MG63 (cell line): Measurements from ENCODE around the gene AMOTL1. TPM values are rescaled to one million over a fixed set of nuclear protein-coding genes. Genes with fewer than 3 reads are reported as not detected.

ENCODE experiments used
- DNase-seq: peaks from one replicate; pipeline ENCODE4 v3.0.0-alpha.2; 2020
- H3K27me3 ChIP-seq: fragments of 250-450 bp; sonication (Bioruptor Pico); 2 replicates; pipeline ENCODE4 v1.5.1; 2020; ENCODE audit warnings: mild to moderate bottlenecking, moderate library complexity
- H3K36me3 ChIP-seq: fragments of 250-450 bp; sonication (Bioruptor Pico); 2 replicates; pipeline ENCODE4 v1.5.1; 2020; ENCODE audit warnings: mild to moderate bottlenecking, moderate library complexity
- H3K4me3 ChIP-seq: fragments of 250-450 bp; sonication (Bioruptor Pico); 2 replicates; pipeline ENCODE4 v1.5.1; 2020; ENCODE audit warnings: mild to moderate bottlenecking, moderate library complexity
- H3K9me3 ChIP-seq: fragments of 250-450 bp; sonication (Bioruptor Pico); 2 replicates; pipeline ENCODE4 v1.5.1; 2020; ENCODE audit warnings: mild to moderate bottlenecking, moderate library complexity
- total RNA-seq: library from RNA; depleted of rRNA; stranded (reverse); fragments of >200 nt; shearing (Covaris generic); gene quantifications from 2 replicates; pipeline ENCODE4 v1.2.3, GENCODE V29; 2014; ENCODE audit warnings: low replicate concordance; rRNA removed

AMOTL1 gene
- total RNA-seq = 15.1 TPM in 2 replicates

GRCh38 chr11:94767701-94768601, at the start of gene AMOTL1:
Gene AMOTL1, plus strand, starts transcription at chr11:94768356. Its CDS starts 156 bp downstream, at chr11:94768512.
- peak within 1 kb of the TSS; percentile 90 for H3K4me3 ChIP-seq
- H3K27me3 ChIP-seq = no peaks in the 10 kb centered on the region
- H3K9me3 ChIP-seq = no peaks in the 10 kb centered on the region; the same call in 1 of the 2 replicates
- peak; percentile 94 for DNase-seq
- H3K36me3 ChIP-seq = no peaks in the 10 kb centered on the region; the same call in 1 of the 2 replicates

DNA sequence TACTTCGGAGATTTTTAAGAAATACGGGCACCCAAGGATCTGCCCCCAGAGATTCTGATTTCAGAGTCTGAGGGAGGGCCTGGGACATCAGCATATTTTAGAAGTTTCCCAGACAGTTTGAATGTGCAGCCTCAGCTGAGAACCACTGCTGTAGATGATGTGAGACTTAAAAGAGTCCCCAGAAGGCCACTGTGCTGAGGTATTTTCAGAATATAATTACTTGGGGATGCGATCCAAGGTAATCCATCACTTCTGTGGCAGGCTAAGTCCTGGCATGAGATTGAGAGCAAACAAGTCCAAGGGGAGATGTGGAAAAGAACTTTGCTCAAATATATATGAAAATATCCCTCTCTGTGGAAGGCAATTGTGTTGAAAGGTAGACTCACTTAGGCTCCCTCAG, 48.3 kb upstream of the AMOTL1 start:
- H3K4me3 ChIP-seq = no peak overlapping the region
- H3K36me3 ChIP-seq = no peaks in the 10 kb centered on the region
- H3K9me3 ChIP-seq = no peaks in the 10 kb centered on the region
- no peaks in the 10 kb centered on the region for H3K27me3 ChIP-seq
- DNase-seq = no peak

- Histone ChIP-seq H3K4me3 (no peak overlapping the region), H3K27me3 (no peaks in the 10 kb centered on the region), H3K9me3 (no peaks in the 10 kb centered on the region), H3K36me3 (no peaks in the 10 kb centered on the region)
- no peak for DNase-seq
Observed at GRCh38 chr11:94721565-94722292, 46.4 kb upstream of the AMOTL1 start.

DNA sequence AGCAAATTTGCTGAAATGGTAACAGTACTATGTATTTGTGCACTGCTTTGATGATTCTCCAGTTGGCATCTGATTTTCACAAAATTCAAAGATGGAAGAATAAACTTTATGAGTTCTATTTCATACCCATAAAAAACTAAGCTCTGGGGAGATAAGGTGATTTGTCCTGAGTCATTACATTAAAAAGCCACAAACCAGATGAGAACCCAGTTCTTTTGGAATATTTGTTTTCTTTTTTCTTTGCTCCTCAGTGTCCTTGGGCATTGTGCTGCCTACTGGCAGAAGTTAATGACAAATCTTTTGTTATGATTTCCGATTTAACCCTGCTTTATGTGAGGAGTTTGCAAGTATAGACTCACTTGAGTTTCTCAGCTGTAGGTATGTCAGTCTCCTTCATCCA, 45.4 kb upstream of the AMOTL1 start:
- Histone ChIP-seq H3K4me3 (no peak overlapping the region), H3K9me3 (no peaks in the 10 kb centered on the region), H3K27me3 (no peaks in the 10 kb centered on the region), H3K36me3 (no peaks in the 10 kb centered on the region)
- no peak for DNase-seq

- Histone ChIP-seq H3K9me3 (no peaks in the 10 kb centered on the region), H3K27me3 (no peaks in the 10 kb centered on the region), H3K4me3 (no peak overlapping the region), H3K36me3 (no peaks in the 10 kb centered on the region)
- no peak for DNase-seq
Observed at GRCh38 chr11:94725097-94725496, 43.1 kb upstream of the AMOTL1 start.

GRCh38 chr11:94727819-94728218, 40.3 kb upstream of the AMOTL1 start:
- no peaks in the 10 kb centered on the region for H3K36me3 ChIP-seq
- no peaks in the 10 kb centered on the region for H3K27me3 ChIP-seq
- H3K4me3 ChIP-seq = no peak overlapping the region
- H3K9me3 ChIP-seq = no peaks in the 10 kb centered on the region
- no peak for DNase-seq

DNA sequence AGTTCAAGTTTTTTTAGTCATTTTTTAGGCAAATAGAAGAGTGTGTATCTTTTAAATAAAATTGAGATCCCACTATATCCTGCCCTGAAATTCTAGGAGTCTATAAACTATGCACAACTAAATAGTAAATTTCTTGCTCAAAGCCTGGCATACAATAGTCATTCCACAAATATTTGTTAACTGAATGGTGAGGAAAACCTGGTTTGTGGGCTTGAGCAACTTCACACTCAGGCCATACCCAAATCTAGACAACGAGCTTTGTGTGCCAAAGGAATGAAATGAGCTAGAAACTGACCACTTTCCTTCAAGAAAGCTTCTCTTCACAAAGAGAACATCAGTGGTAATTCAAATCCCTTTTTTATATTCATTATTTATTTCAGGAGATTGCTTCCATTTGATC, 39.6 kb upstream of the AMOTL1 start:
- Histone ChIP-seq H3K9me3 (no peaks in the 10 kb centered on the region), H3K27me3 (no peaks in the 10 kb centered on the region), H3K4me3 (no peak overlapping the region), H3K36me3 (no peaks in the 10 kb centered on the region)
- no peak for DNase-seq

- DNase-seq = no peak
- H3K36me3 ChIP-seq = no peaks in the 10 kb centered on the region
- H3K27me3 ChIP-seq = no peaks in the 10 kb centered on the region
- H3K4me3 ChIP-seq = no peak overlapping the region
- H3K9me3 ChIP-seq = no peaks in the 10 kb centered on the region
Observed at GRCh38 chr11:94728966-94729751, 39.0 kb upstream of the AMOTL1 start.

DNA sequence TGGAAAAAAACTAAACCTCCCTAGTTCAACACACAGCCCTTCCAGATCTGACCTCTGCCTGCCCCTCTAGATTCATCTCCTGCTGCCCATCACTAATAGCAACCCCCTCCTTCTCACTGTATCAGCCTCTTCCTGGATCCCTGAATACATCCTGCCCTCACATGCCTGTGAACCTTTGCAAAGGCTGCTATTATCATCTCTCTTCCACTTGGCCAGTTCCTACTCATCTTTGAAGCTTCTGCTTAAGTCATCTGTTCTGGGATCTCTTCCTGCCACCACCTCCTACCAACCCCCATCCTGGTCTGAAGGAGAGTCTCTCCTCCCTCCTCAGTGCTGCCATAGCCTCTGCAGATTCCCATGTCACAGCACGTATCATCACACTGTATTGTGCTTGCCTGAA, 38.0 kb upstream of the AMOTL1 start:
- Histone ChIP-seq H3K4me3 (no peak overlapping the region), H3K27me3 (no peaks in the 10 kb centered on the region), H3K9me3 (no peaks in the 10 kb centered on the region), H3K36me3 (no peaks in the 10 kb centered on the region)
- DNase-seq = no peak

DNA sequence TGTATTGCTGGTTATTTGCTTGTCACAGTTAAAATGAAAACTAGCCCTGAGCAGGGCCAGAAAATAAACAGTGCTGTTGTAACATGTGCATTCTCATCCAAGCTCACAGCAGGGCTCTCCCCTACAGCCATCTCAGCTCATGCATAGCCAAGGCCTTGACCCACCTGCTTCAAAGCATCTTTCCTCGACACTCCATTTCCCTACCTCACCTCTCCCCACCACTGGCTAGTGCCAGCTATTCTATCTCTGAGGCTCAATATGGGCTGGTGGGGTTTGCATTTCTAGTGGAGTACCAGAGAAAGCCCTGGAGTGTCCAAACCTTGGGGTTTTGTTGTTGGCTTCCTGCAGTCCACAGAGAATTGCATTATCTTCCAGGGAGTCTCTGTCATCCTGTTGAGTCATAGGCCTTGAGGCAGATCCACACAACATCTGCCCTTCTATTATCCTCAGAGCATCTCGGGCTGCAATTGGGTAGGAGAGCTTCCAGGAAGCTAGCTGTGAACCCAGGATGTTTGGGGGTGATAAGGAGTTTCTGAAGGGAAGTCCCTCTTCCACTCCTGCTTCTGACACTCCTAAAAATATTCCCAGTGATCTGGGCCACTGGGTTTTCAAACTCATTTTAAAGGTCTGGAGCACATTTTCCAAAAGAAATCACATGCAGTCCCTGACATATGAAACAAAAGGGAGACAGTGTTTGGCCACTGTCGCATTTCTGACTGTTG, 36.1 kb upstream of the AMOTL1 start:
- DNase-seq = peak; percentile 81
- no peaks in the 10 kb centered on the region for H3K9me3 ChIP-seq
- no peaks in the 10 kb centered on the region for H3K36me3 ChIP-seq
- no peaks in the 10 kb centered on the region for H3K27me3 ChIP-seq
- H3K4me3 ChIP-seq = no peak overlapping the region

DNA sequence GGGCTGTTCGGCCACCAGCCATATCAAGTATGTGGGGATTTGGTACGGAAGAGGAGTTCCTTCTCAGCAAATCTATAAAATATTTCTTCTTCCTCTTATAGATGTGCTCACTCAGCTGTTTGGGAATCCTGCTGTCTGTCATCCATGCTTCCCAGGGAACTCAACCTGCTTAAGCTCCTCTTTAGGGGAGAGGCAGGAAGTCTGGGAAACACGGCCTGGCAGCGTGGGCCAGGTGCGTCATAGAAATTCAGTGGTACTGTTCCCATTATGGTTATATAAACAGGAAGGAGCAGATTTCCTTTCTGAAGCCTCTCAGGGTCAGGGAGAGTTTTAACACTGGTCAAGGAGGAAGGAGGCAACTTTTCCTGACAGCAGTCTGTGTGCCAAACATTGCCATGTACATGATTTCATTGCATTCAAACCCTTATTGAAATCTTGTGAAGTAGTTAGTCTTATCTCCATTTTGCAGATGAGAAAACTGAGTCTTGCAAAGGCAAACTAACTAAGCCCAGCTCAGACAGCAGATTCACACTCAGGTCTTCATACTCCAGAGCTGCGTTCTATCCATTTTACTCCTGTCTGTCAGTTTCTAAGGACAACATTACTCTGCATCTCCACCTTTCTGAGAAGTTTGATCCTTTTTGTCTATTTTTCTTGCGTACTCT, 35.4 kb upstream of the AMOTL1 start:
- no peak overlapping the region for H3K4me3 ChIP-seq
- DNase-seq = peak; percentile 92
- H3K9me3 ChIP-seq = no peaks in the 10 kb centered on the region
- no peaks in the 10 kb centered on the region for H3K36me3 ChIP-seq
- no peaks in the 10 kb centered on the region for H3K27me3 ChIP-seq

DNA sequence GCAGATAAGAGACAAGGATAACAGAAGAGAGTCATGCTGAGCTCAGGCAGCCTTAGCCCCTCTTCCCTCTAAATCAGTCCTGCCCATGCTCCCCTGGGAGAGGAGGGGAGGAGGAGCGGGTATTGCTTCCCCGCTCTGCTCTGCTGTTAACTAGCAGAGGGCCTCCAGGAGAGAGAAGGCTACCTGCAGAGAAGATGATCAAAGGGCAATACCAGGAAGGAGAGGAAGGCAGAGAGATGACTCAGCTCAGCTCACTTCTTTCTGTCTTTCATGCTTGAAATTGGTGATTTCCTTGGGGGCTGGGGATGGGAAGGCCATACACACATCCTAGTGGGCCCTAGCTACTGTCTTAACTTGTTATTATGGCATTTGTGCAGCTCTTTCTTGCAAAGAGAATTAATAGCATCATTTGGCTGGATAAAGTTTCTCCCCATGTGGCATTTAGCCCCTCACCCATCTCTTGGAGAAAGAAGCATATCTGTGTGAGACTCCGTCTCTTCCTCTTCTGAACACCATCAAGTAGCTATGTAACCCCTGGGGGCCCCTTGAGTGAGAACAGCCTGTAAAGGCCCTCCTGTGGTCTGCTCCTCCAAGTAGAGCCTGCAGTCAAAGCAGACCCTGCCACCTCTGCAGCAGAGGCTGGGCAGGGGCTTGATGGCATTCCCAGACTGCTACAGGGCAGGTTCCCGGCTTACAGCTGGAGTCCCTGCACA, 33.4 kb upstream of the AMOTL1 start:
- Histone ChIP-seq H3K4me3 (no peak overlapping the region), H3K36me3 (no peaks in the 10 kb centered on the region), H3K9me3 (no peaks in the 10 kb centered on the region), H3K27me3 (no peaks in the 10 kb centered on the region)
- DNase-seq = no peak

GRCh38 chr11:94735907-94736306, 32.2 kb upstream of the AMOTL1 start:
- Histone ChIP-seq H3K4me3 (no peak overlapping the region), H3K9me3 (no peaks in the 10 kb centered on the region), H3K36me3 (no peaks in the 10 kb centered on the region), H3K27me3 (no peaks in the 10 kb centered on the region)
- no peak for DNase-seq

- H3K9me3 ChIP-seq = no peaks in the 10 kb centered on the region
Observed at GRCh38 chr11:94737171-94737611, 31.0 kb upstream of the AMOTL1 start.

DNA sequence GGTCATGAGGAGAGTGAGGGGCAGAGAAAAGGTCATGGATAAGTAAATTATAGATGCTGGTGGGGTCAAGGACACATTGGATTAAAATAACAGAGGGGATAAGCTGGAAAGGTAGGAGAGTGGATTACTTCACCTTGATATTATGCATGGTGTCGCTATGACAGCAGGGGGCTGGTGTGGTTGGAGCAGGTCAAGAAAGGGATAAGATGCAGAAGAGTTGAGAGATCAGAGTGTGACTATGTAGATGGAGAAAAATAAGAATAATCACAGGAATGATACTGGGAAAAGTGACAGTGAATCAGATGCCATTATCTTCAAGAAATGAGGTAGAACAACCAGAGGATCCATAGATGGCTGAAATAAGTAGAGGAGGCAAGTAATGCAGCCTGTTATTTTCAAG, 29.4 kb upstream of the AMOTL1 start:
- H3K4me3 ChIP-seq = no peak overlapping the region
- H3K36me3 ChIP-seq = no peaks in the 10 kb centered on the region
- DNase-seq = no peak
- no peaks in the 10 kb centered on the region for H3K9me3 ChIP-seq
- no peaks in the 10 kb centered on the region for H3K27me3 ChIP-seq

More at GRCh38 chr11:94737171-94737611, 31.0 kb upstream of the AMOTL1 start:
- peak; percentile 83 for DNase-seq
- no peaks in the 10 kb centered on the region for H3K36me3 ChIP-seq
- H3K27me3 ChIP-seq = no peaks in the 10 kb centered on the region
- H3K4me3 ChIP-seq = no peak overlapping the region
